NCI-H2227 (cell line): Measurements from ENCODE around the gene PPL.

Experiments
- DNase-seq: peaks from one replicate; lab custom pipeline; 2025; ENCODE audit not compliant: unreplicated experiment; lab: John Stamatoyannopoulos, UW

PPL gene

DNA sequence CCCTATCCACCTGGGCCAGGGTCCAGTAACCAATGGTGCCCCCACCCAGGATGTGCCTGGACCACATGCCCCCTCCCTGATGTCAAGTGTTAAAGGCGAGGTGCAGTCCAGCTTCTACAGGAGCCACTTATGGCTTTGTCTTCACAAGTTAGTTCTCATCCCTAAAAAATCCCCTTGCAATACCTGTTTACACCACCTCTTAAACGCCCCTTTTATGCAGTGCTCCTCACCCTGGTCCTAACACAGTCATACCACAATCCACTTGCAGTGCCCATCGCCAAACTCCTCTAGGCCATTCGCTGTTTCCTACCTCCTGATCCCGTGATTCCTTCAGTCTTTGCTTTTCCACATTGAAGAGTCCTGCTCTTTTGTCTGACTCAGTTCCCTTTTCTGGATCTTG lies 97.0 kb downstream of the PPL start:
- DNase-seq = no peak

DNA sequence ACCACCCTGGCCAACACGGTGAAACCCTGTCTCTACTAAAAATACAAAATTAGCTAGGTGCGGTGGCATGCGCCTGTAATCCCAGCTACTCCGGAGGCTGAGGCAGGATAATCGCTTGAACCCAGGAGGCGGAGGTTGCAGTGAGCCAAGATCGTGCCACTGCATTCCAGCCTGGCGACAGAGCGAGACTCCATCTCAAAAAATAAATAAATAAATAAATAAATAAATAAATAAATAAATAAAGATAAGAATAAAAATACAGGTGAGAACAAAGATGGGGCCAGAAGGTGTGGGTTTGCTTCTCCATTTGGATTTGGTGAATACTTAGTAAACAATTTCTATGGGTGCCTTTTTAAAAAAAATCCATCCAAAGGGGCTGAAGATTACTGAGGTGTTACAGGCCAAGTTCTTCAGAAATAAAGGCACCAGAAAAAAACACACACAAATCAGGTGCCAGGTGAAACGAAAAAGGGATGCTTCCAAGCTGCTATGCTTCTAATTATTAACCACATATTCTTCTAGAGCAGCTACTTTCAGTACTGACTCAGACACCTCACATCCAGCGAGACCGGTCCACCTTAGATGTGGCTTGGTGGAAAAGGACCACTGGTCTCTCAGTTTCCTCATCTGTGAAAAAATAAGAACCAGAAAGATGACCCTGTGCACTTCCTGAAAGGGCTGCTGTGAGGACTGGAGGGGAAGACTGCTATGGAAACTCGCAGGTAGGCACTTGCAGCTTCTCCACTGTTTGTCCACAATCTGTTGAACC lies 99.0 kb downstream of the PPL start:
- no peak for DNase-seq

DNA sequence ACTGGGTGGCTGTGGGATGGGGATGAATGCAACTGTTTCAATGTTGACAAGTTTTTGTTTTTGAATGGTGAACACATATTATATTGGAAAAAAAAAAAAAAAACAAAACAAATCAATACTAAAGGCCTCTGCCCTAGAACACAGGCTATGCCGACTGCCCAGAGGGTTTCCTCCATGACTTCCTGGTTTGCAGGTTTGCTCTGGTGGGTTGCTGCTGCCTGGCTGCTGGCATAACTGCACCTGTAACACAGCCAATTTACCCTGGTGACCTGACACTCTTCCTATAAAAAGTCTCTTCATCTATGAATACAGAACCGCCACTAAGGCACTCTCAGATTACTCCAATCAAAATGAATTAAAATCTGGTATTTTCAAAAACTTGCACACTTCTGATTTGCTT lies 100.2 kb downstream of the PPL start:
- no peak for DNase-seq

DNA sequence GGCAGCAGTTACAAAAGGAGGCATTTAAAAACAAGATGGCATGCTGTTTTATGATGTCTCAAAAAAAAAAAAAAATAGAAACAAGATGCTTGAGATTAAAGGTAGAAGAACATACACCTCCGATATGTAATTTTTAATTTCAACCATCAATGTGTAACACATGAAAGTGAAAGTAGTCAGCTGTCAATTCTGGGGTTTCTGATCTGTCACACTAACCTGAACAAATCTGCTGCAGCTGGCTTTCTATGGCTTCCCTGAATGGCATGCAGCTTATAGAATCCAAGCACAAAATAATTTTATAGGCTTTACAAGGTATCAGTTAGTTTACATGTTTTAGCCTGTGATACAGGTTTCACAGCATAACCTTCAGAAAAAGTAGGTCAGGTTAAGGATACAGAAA lies 103.4 kb downstream of the PPL start:
- DNase-seq = no peak

DNA sequence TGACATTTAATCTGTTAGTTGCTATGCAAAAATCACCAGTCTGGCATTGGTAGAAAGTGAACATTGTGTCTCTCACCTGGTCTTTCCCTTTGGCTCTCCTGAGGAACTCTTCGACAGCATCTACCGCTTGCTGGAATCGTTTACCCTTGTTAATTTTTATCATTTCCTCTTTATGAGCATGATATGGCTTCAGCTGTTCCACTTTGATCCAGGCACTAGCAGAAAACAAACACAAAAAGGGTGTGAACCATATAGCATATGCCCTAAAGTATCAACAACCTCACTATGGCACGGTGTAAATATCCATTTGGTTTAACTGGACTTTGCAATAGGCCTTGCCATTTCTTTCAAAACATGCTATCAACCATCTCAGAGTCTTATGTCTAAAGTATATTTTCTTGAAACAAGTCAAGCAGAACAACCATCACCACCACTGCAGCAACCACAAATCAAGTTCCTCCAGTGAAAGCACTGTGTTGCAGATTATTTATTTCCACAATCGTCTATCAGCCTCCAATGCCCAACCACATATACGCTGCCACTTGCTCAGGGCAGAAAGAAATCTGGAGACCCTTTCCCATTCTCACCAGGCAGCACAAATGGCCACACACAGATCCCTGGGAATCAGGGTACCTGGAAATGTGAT lies 104.1 kb downstream of the PPL start:
- no peak for DNase-seq
